RPMI8226 (cell line): Measurements from ENCODE around the gene TBR1.

Experiments
- DNase-seq: peaks from one replicate; pipeline ENCODE4 v3.0.0-alpha.2; 2015

TBR1 gene

DNA sequence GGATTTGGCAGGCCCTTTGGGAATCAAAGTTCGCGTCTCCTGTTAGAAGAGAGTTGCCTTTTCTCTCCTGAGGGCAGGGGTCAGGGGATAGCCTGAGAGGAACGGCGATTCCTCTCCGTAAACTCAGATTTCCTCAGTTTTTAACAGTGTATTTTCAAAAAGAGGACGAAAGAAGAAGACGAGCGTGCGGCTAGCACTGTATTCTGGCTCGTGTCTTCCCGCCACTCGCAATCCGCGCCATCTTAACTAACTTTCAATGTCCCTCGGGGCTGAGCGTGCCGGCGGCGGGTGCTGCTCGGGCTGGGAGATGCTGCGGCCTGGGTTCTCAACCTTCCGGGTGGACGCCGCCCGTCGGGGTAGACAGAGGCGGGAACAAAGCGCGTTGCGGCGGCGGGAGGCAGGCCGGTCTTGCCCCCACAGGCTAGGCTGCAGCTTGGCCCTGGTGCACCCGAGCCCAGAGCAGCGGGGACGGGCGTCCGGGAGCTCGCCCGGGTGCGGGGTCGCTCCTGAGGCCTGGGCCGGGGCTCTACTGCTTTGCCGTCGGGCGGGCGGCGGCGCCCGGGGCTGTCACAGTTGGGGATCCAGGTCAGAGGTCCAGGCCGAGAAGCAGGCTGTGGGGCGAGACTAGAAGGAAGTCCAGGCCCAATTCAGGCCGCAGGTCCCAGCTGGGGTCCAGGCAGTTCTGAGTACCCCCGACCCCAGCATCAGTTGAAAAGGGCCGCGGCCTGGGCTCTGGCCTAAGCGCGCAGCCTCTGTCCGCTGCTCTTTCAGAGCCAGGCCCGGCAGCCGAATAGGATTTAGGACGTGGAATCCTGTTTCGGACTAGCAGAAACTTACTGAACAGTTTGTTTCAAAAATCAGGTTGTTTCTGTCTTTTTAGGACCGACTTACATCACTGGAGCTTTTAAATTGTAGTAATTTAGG lies 11.8 kb downstream of the TBR1 start:
- DNase-seq, result no peak

DNA sequence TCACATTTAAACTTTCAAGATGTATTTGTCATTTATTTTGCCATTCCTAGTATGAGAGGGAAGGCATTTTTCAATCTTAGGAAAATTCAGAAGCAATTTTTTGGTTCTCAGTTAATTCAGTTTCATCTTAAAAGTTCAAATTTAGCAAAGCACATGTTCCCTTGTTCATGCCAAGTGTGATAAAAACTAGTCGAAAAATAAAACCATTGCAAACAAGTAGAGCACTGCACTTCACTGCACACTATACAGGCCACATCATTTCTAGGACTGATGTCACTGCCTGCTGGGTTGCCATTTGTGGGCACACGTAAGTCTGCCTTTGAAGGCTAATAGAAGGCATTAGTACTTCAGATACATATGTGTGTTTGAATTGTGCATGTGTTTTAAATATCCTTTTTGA lies 14.3 kb downstream of the TBR1 start:
- no peak for DNase-seq

DNA sequence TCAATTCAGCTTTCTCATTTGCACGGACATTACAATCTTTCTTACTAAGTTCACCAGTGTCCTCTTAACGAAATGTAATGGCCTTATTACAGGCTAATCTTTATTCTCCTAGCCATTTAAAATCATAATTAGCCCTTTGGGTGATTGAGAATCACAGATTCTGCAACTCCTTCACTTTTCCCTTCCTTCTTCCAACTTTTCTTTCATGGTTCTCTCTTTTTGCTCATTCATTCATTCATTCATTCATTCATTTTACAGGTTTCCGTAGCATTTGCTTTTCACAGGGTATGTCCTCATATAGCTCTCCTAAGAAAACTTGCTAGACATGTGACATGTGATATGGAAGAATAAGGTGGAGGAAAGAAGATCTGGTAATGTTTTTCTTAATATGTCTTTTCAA lies 16.0 kb downstream of the TBR1 start:
- no peak for DNase-seq

GRCh38 chr2:161434118-161434517 lies 18.0 kb downstream of the TBR1 start:
- DNase-seq, result no peak

GRCh38 chr2:161436411-161436810 lies 20.3 kb downstream of the TBR1 start:
- DNase-seq, result no peak

DNA sequence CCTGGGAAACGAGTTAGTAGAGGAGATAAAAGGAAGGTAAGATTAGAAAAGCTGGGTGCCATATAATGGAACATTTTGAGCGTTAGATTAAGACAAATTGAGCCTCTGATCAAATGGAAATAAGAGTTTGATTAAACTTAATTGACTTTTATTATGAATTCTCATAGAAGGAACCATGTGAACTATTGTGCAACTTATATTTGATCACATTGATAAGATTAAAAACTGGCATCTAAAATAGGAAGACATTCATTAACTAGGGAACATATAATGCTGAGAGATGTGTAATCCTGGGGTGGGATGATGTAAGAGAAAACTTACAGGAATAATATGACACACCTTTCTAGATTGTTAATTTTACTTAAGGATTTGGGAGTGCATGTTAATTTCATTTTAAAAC lies 22.5 kb downstream of the TBR1 start:
- no peak for DNase-seq

GRCh38 chr2:161445097-161445496 lies 29.0 kb downstream of the TBR1 start:
- no peak for DNase-seq

- DNase-seq, result no peak
Measured at GRCh38 chr2:161448431-161448830, 32.3 kb downstream of the TBR1 start.

DNA sequence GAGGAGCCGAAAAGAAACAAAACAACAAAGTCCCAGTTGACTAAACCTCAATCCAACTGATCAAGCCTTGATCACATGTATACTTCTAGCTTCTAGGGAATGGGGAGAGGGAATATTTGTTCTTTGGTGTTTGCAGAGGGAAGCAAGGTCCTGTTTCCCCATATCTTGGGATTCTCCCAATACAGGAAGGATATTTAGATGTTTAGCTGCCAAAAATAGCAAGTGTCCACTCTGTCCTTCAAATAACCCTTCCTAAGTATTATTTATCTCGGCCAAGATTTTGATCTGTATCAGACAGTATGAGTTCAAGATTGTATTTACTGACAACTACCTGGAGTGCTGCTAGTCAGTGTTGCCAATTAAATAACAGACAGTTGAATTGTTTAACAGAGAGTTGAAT lies 55.5 kb downstream of the TBR1 start:
- DNase-seq, result no peak

- DNase-seq, result no peak
Measured at GRCh38 chr2:161474920-161475319, 58.8 kb downstream of the TBR1 start.
